Colonic mucosa (tissue), 4 donors: ENCODE measurements around the gene DIAPH1. TPM values are rescaled to one million over a fixed set of nuclear protein-coding genes. Genes with fewer than 3 reads are reported as not detected.

Experiments used
- DNase-seq: peaks from one replicate; pipeline ENCODE4 v3.0.0-alpha.2; 2020
- H3K27ac ChIP-seq: fragments of 200-600 bp; one replicate; pipeline ENCODE4 v1.8.0; 2021
- H3K27me3 ChIP-seq: fragments of 200-600 bp; one replicate; pipeline ENCODE4 v1.8.0; 2021
- H3K36me3 ChIP-seq: fragments of 200-600 bp; one replicate; pipeline ENCODE4 v1.8.0; 2021
- H3K4me1 ChIP-seq: fragments of 200-600 bp; one replicate; pipeline ENCODE4 v1.8.0; 2021; ENCODE audit warnings: mild to moderate bottlenecking
- H3K4me3 ChIP-seq: fragments of 200-600 bp; one replicate; pipeline ENCODE4 v1.8.0; 2021
- H3K9ac ChIP-seq, 2 donors: one replicate each; pipeline ENCODE4 v1.7.0; 2013; ENCODE audit warnings: control low read depth in 2 of 2, low read depth in 2 of 2, low read length in 2 of 2
- H3K9me3 ChIP-seq: fragments of 200-600 bp; one replicate; pipeline ENCODE4 v1.8.0; 2021
- CTCF ChIP-seq: fragments of 200-600 bp; IDR thresholded peaks from one replicate; pipeline ENCODE4 v1.8.0; 2022; ENCODE audit warnings: antibody characterized with exemption, mild to moderate bottlenecking
- intact Hi-C: fragments of 100-400 bp; cut with DNase I; formaldehyde crosslinking; loops from one replicate; pipeline ENCODE4 v1.14.1; 2022
- total RNA-seq, 2 donors: library from RNA; stranded (reverse); fragmentation: NEBNext Ultra II Directional in 1 of 2; extraction: Animal tissue kit (Norgen Biotek cat#: 25700) in 1 of 2; gene quantifications; one replicate each; pipeline ENCODE4 v1.2.1, GENCODE V29; 2021
- donor health status: healthy.
- donor health status: DM: no; HTN: no; CAD: no.
- donor health status: DM: no; HTN: no; CAD: no.

DIAPH1 gene
- total RNA-seq, 2 donors from 2014 or later = 113 to 143 TPM

DNA sequence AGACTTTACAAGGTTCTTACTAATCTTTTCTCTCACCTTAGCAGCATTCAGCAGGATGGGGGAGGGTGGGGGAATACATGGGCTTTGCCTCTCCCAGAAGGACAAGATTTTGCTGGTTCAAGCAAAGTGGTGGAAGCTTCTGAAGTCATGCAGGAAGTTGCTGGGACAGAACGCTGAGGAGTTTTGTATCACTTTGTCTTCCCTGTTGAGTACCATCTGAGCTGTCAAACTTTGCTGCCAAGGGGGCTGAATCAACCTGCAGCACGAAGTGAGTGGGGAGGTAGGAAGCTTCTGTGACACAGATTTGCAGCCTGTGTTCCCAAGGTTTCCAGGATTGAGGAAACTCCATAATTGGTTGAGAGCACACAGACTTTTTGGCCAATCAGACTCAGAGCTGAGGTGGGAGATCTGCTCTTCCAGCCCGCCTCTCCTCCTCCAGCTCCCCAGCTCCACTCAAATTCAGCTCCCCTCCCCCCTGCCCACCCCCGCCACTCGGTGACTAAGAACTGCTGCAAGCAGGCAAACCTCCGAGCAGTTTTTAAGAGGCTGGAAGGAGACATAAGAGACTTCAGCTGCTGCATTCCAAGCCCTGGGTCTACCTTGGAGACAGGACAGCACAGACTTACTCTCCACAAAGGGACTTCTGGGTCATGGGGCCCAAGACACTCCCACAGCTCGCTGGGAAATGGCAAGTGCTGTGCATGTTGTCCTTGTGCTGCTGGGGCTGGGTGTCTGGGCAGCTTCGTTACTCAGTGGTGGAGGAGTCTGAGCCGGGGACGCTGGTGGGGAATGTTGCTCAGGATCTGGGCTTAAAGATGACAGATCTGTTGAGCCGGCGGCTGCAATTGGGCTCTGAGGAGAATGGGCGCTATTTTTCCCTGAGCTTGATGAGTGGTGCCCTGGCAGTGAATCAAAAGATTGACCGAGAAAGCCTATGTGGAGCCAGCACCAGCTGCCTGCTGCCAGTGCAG lies 129.9 kb downstream of the DIAPH1 start, which contains the start of gene PCDHGC5:
TSS of gene PCDHGC5 (plus strand) at position 491 of the 971 bp plus-strand sequence. CDS start at position 651, 160 bp downstream.
- no peak for TF ChIP-seq CTCF
- intact Hi-C loops = no loop called here
- Histone ChIP-seq H3K36me3 (no peaks in the 10 kb centered on the region), H3K9ac (no peak within 1 kb of the TSS), H3K27me3 (peaks cover 19% of the 10 kb centered on the region), H3K27ac (no peak within 1 kb of the TSS), H3K4me3 (no peak within 1 kb of the TSS), H3K9me3 (no peaks in the 10 kb centered on the region), H3K4me1 (peaks cover 3% of the 10 kb centered on the region)
- no peak for DNase-seq

GRCh38 chr5:141487131-141487530 lies 131.7 kb downstream of the DIAPH1 start:
- DNase-seq = no peak
- intact Hi-C loops = no loop called here
- no peak overlapping the region for H3K9ac ChIP-seq
- peaks cover 3% of the 10 kb centered on the region for H3K4me1 ChIP-seq
- no peaks in the 10 kb centered on the region for H3K36me3 ChIP-seq
- no peaks in the 10 kb centered on the region for H3K9me3 ChIP-seq
- TF ChIP-seq CTCF = no peak
- H3K4me3 ChIP-seq = no peak overlapping the region
- peaks cover 12% of the 10 kb centered on the region for H3K27me3 ChIP-seq
- no peak overlapping the region for H3K27ac ChIP-seq

GRCh38 chr5:141486091-141486490 lies 132.7 kb downstream of the DIAPH1 start:
- Histone ChIP-seq H3K4me3 (no peak overlapping the region), H3K4me1 (peaks cover 3% of the 10 kb centered on the region), H3K27me3 (peaks cover 8% of the 10 kb centered on the region), H3K9me3 (no peaks in the 10 kb centered on the region), H3K27ac (no peak overlapping the region), H3K36me3 (no peaks in the 10 kb centered on the region), H3K9ac (no peak overlapping the region)
- intact Hi-C loops = no loop called here
- DNase-seq = no peak
- TF ChIP-seq CTCF = no peak

- peaks cover 8% of the 10 kb centered on the region for H3K27me3 ChIP-seq
- H3K36me3 ChIP-seq = no peaks in the 10 kb centered on the region
- no peak for TF ChIP-seq CTCF
- H3K4me1 ChIP-seq = peaks cover 3% of the 10 kb centered on the region
- peak overlapping the region; percentile 32 for H3K4me3 ChIP-seq
- no peaks in the 10 kb centered on the region for H3K9me3 ChIP-seq
- intact Hi-C loops = no loop called here
- no peak for DNase-seq
- H3K27ac ChIP-seq = no peak overlapping the region
- H3K9ac ChIP-seq = no peak overlapping the region
Observed at GRCh38 chr5:141485321-141486055, 133.3 kb downstream of the DIAPH1 start.

DNA sequence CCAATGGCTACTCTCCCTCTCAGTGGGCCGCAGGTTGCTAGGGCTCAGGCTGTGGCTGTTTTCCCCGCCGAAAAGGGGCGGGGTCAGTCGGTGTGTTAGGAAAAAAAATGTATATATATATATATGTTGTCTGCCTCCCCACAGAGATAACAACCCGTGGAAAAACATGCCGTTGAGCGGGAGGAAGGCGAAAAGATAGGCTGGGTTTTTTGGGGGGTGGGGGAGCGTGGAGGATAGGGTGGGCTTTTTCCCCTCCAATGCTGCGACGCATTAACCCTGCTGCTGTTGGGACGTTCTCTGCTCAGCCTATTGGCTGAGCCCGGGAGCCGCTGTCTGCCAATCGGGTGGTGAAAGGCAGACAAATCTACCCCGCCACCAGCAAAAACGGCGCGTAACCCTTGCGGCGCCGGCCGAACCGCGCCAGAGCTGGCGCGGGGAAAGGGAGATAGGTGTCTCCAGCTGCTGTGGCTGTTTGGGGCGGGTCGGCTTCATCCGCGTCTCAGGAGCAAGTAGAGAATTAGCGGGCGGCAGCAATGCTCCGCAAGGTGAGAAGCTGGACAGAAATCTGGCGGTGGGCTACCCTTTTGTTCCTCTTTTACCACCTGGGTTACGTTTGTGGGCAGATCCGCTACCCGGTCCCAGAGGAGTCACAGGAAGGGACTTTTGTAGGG lies 134.0 kb downstream of the DIAPH1 start, which contains the start of gene PCDHGC4:
TSS of gene PCDHGC4 (plus strand) at position 390 of the 671 bp plus-strand sequence. CDS start at position 534, 144 bp downstream.
- no peak for DNase-seq
- H3K4me1 ChIP-seq = peaks cover 3% of the 10 kb centered on the region
- H3K9me3 ChIP-seq = no peaks in the 10 kb centered on the region
- H3K9ac ChIP-seq = no peak within 1 kb of the TSS
- H3K4me3 ChIP-seq = peak within 1 kb of the TSS; percentile 32
- H3K36me3 ChIP-seq = no peaks in the 10 kb centered on the region
- no peak within 1 kb of the TSS for H3K27ac ChIP-seq
- peaks cover 8% of the 10 kb centered on the region for H3K27me3 ChIP-seq
- no peak for TF ChIP-seq CTCF
- intact Hi-C loops = no loop called here
